ENCODE measurements around the gene RFPL3.
"Not testable (repeated sequence)": the region's sequence is repeated elsewhere in the genome, so short reads cannot be mapped to it uniquely, and the experiment has no call there.

RFPL3 gene

DNA sequence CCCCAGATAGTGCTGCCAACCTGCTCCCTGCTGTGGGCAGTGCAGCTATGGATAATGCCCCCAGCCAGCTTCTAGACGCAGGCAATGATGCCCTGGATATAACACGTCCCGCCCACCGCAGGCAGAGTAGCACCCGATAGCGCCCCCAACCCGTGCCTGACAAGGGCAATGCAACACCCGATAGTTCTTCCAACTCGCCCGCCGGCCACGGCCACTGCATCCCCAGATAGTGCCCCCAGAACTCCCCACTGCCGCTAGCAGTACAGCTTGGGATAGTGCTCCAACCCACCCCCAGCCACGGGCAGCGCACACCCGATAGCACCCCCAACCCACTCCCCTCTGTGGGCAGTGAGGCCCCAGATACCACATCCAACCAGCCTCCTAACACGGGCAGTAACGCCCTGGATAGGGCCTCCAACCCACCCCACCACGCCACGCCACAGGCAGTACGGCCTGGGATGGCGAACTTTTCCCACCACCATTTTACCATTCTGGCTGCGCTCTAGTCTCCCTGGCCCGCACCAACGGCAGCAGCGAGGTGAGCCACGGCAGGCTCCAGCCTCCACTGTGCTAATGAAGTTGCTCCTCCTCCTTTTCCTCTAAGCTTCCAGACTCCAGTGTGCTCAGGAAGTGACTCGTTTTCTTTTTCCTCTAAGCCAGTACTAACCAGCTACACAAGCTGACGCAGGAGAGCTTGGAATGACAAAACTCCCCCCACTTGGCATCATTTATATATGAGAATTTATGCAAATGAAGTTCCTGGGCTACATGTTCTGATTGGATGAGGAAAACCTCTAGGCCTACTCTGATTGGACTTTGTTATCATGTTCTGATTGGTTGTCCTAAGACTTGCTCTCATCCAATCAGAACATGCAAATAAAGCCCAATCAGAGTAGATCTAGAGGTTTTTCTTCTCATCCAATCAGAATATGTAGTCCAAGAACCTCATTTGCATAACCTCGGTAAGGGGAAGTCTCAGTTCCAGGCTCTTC is 3.0 kb upstream of the RFPL3 start:
- no peak for DNase-seq

DNA sequence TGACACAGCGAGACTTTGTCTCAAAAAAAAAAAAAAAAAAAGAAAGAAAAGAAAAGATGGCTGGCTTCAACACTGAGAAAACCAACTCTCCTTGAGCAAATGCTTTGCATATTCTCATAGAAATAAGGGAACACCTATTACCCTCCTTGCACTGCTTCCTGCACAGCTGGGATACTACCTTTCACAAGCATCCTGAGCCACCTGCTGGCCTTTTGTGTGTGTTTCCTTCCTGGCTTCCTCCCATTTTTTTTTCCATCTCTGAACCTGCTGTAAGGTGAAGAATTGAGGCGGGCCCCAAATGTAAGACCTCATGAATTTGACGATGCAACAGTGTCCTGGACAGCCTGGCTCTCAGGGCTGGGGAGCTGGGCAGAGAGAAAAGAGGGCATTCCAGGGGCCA is 1.9 kb upstream of the RFPL3 start:
- DNase-seq = no peak

GRCh38 chr22:32360096-32360495 is 2.4 kb downstream of the RFPL3 start:
- DNase-seq = not testable (repeated sequence)

DNA sequence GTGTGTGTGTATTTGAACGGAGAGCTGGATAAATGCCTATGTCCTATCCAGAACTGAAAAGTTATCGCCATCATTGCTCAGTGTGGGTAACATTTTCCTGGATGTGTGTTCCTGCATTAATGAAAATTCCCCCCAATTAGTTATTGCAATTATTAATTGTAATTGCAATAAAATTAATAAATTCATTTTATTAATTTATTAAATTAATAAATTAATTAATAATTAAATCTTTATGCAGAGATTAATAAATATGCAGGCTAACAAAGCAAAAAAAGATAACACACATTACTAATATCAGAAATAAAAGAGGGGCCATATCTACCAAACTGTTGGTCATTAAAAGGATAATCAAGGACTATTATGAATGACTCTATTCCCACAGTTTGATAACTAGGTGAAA is 3.6 kb downstream of the RFPL3 start:
- no peak for DNase-seq

GRCh38 chr22:32364210-32364609 is 6.5 kb downstream of the RFPL3 start:
- DNase-seq = no peak

- no peak for DNase-seq
These were observed 18.2 kb downstream of the RFPL3 start for GRCh38 chr22:32375678-32376450.

- DNase-seq = no peak
These were observed 19.0 kb downstream of the RFPL3 start for GRCh38 chr22:32376681-32377080.

- no peak for DNase-seq
These were observed 21.1 kb downstream of the RFPL3 start for GRCh38 chr22:32378707-32379272.

DNA sequence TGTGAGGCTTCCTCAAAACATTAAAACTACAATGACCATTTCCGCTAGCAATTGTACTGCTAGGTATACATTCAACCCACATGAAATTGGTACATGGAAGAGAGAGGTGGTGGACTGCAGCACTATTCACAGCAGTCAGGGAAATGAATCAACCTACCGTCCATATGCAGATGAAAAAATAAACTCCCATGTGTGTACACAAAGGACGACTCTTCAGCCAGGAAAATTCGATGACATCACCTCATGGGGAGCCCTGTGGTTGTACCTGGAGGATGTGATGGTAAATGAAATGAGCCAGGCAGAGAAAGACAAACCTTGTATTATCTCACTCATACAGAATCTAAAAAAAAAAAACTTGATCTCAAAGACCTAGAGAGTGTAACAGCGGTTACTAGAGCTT is 23.3 kb downstream of the RFPL3 start:
- no peak for DNase-seq

DNA sequence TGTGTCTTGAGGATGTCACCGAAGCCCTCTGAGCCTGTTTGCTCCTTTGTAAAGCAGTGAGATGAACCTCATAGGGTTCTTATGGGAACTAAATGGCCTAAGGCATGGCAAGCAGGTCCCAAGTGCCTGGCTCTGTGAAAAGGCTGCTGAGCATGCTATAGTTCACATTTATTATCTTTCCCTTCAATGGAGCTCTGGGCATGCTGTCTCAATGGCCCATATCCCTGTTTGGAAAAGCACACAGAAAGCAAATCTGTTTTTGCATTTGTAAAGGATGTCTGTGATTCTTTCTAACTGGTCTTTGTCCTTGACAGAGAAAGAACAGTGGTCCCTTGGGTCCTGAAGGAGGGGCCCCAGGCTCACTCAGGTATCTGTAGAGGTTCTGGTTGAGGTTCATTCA is 28.0 kb downstream of the RFPL3 start:
- no peak for DNase-seq

DNA sequence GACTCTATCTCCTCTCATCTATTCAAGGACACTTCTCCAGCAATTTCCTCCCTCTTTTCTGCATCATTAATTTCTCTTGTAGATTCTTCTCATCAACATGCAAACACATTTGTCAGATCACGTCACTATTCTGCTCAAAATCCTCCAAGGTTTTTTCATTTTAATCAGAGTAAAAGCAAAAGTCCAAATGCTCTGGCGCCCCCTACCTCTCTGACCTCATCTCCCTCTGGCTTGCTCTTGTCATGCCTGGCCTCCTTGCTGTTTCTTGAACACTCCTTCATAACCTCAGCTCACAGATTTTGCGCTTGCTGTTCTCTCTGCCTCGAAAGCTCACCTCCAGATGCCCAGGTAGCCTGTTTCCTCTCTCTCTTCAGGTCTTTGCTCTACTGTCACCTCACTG is 32.0 kb downstream of the RFPL3 start:
- DNase-seq = no peak

DNA sequence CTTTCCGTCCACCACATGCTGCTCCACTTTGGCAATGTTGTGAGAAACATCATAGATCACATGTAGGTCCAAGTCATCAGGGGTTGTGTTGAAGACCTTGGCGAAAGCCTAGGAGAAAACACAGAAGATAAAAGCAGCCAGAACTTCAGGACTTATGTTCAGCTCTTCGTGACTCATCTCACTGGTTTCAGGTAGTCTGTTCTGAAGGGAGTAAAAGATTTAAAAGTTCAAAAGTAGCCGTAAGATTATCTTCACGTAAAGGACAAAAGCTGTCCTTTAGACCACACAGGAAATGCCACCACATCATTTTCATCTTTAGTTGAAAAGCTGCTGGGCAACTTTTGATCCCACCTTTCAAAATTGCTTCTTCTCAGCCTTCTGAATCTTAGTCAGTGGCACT is 37.4 kb downstream of the RFPL3 start:
- no peak for DNase-seq

DNA sequence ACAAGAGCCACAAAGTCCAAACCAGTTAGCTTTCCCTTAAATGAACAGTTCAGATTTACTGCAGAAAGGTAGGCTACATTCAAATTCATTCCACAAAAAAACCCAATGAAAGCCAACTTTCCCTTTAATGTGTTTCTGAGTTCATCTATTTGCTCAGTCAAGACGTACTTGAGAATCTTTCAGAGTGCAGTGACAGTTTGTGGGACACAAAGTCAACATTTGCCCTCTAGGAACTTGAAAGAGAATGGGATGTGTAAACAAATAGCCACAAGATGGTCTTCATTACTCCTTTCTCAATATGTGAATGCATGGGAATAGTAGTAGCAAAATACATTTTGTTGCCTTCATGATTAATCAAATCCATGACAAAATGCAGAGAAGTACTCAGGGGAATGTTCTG is 38.6 kb downstream of the RFPL3 start:
- DNase-seq = no peak

GRCh38 chr22:32396746-32397145 is 39.1 kb downstream of the RFPL3 start:
- no peak for DNase-seq

GRCh38 chr22:32401486-32401885 is 43.8 kb downstream of the RFPL3 start:
- DNase-seq = no peak

- no peak for DNase-seq
These were observed 46.4 kb downstream of the RFPL3 start for GRCh38 chr22:32404021-32404420.

DNA sequence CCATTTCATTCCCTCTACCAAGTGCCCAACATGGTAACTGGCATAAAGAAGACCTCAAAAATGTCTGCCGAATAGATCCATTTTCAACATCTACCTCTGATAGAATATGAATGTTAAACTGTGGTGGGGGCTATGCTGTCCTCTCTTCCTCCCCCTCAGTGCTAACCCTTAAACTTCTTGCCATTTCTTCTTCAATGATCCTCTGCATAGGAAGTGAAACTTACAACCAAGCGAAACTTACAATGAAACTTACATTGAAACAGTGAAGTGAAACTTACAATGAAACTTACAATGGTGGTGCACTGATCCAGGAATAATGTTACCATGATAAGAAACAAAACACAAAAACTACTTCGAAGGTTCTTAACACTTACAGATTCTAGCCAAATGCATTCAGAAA is 49.6 kb downstream of the RFPL3 start:
- no peak for DNase-seq

DNA sequence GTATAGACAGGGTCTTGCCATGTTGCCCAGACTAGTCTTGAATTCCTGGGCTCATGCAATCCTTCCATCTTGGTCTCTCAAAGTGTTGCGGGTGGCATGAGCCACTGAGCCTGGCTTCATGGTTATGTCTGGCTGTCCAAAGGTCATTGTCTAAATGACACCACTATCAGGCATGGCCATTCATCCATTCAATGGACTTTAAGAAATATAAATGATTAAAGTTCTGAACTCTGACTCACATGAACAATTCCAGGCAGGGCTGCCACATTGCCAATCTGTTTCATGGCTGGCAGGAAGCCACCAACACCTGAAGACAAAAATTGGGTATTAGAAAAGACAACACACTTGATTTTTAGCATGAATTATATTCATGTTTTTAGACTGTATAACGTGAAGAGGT is 50.3 kb downstream of the RFPL3 start:
- no peak for DNase-seq

DNA sequence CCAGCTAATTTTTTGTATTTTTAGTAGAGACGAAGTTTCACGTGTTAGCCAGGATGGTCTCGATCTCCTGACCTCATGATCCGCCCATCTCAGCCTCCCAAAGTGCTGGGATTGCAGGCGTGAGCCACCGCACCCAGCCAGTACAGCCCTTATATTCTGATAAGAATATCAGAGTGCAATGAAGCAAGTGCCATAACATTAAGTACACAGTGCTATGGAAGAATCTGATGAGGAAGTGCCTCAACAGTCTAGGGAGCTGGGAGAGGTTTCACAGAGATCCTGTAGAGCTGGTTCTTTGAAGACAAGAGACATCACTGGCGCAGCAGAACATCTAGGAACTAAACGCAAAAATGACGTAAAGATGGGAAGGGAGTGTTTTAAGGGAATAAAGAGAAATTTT is 52.3 kb downstream of the RFPL3 start:
- no peak for DNase-seq

DNA sequence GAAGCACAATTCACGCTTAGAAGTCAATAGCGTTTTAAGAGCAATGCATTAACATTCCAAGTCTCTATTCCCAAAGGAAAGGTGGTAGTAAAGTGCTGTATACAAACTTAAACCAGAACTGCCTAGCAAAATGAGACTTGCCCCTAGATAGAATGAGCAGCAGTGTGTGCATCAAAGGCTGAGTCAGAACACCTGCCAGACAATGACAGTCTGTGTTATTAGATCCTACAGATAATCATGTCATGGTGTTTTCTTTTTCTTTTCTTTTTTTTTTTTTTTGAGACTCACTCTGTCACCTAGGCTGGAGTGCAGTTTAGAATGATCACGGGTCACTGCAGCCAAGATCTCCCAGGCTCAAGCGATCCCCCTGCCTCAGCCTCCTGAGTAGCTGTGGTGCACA is 52.8 kb downstream of the RFPL3 start:
- no peak for DNase-seq

Measured in amniotic stem cell (primary cell).